H1 (cell line): Measurements from ENCODE around the gene PLXNA4.

Experiments
- CBX8 ChIP-seq: fragments of 300-800, 300-1000 bp; sonication (generic); IDR thresholded peaks from 2 replicates; pipeline ENCODE4 v1.7.1; 2016; ENCODE audit warnings: low read depth, low read length, borderline replicate concordance
- CREB1 ChIP-seq: IDR thresholded peaks from 2 replicates; pipeline ENCODE4 v1.6.1; 2012; ENCODE audit warnings: inconsistent platforms
- EGR1 ChIP-seq: IDR thresholded peaks from 2 replicates; pipeline ENCODE4 v1.6.1; 2011; ENCODE audit warnings: low read depth, low read length, borderline replicate concordance
- EP300 ChIP-seq, 2 experiments: IDR thresholded peaks; 1 replicate in 1 of 2; 2 replicates in 1 of 2; pipeline ENCODE4 v1.6.1; 2011 to 2012; ENCODE audit warnings: low read depth in 2 of 2, low read length in 2 of 2, mild to moderate bottlenecking in 2 of 2, borderline replicate concordance in 1 of 2, inconsistent platforms in 1 of 2, moderate library complexity in 1 of 2
- EZH2 ChIP-seq: fragments of 200-600 bp; sonication (generic); IDR thresholded peaks from 2 replicates; pipeline ENCODE4 v1.7.1; 2012; ENCODE audit warnings: low read depth, mild to moderate bottlenecking, moderate library complexity, low read length, inconsistent platforms; ENCODE audit not compliant: severe bottlenecking
- FOSL1 ChIP-seq: IDR thresholded peaks from 2 replicates; pipeline ENCODE4 v1.6.1; 2011; ENCODE audit warnings: mild to moderate bottlenecking, low read depth, low read length, moderate library complexity; ENCODE audit not compliant: insufficient read depth
- GABPA ChIP-seq: IDR thresholded peaks from 2 replicates; pipeline ENCODE4 v1.6.1; 2011; ENCODE audit warnings: mild to moderate bottlenecking, low read length, moderate library complexity, borderline replicate concordance; ENCODE audit not compliant: insufficient read depth
- POLR2A ChIP-seq, 2 experiments: IDR thresholded peaks; 1 replicate in 1 of 2; 2 replicates in 1 of 2; pipeline ENCODE4 v1.6.1; 2011; ENCODE audit warnings: low read depth in 2 of 2, low read length in 2 of 2, mild to moderate bottlenecking in 2 of 2; ENCODE audit errors: control extremely low read depth in 1 of 2
- POLR2AphosphoS5 ChIP-seq: IDR thresholded peaks from 2 replicates; pipeline ENCODE4 v1.6.1; 2011; ENCODE audit warnings: low read depth, low read length
- RAD21 ChIP-seq, 2 experiments: IDR thresholded peaks in 1 of 2; conservative IDR thresholded peaks in 1 of 2; 2 replicates each; pipeline ENCODE4 v1.6.1; 2011; ENCODE audit warnings: low read depth in 2 of 2, low read length in 2 of 2, improper control_type of control experiment in 1 of 2, inconsistent platforms in 1 of 2, mild to moderate bottlenecking in 1 of 2, moderate library complexity in 1 of 2
- ZNF274 ChIP-seq: IDR thresholded peaks from 2 replicates; pipeline ENCODE4 v1.7.0; 2012; ENCODE audit warnings: low read length, borderline replicate concordance; ENCODE audit errors: extremely low read depth
- TF ChIP-seq, protein P1 (sequence below), 3 experiments: IDR thresholded peaks; 1 replicate in 2 of 3; 2 replicates in 1 of 3; pipeline versions ENCODE4 v1.5.1 to v1.6.1; 2011; ENCODE audit warnings: low read length in 3 of 3, mild to moderate bottlenecking in 3 of 3, inconsistent platforms in 2 of 3, low read depth in 1 of 3, moderate library complexity in 1 of 3; ENCODE audit not compliant: insufficient read depth in 1 of 3; ENCODE audit errors: control extremely low read depth in 1 of 3
- TF ChIP-seq, protein P2 (sequence below): IDR thresholded peaks from 2 replicates; pipeline ENCODE4 v1.6.1; 2012; ENCODE audit warnings: inconsistent platforms
- TF ChIP-seq, protein P3 (sequence below): IDR thresholded peaks from 2 replicates; pipeline ENCODE4 v1.6.1; 2012; ENCODE audit warnings: low read length, inconsistent platforms

DNA sequence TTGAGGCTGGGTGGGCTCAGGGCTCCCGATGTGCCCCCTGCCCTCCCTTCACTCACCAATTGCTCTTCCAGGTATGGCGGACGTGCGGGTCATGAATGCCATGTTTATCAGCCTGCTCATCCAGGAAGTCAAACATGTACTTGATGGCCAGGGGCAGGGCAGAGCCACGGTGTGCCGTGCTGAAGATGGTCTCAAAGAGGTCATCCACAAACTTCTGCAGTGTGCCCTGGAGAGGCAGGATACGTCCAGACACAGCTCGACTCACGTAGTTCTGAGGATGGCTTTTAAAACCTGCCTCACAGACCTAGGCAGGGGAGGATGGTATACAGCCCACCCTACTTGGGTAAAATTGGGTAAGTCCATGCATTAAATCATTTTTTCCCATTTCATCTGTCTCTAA, 431.2 kb downstream of the PLXNA4 start:
- TF ChIP-seq POLR2AphosphoS5 (no peak), FOSL1 (no peak), ZNF274 (no peak), POLR2A (IDR thresholded peaks at IDR 0.05; ENCODE audit: control extremely low read depth in 1 of 2, low read depth in 2 of 2, low read length in 2 of 2) (no peak), EP300 (IDR thresholded peaks at IDR 0.05; ENCODE audit: borderline replicate concordance in 1 of 2, low read depth in 2 of 2, low read length in 2 of 2) (no peak), CREB1 (no peak), CBX8 (no peak), EGR1 (no peak), GABPA (no peak), EZH2 (no peak), RAD21 (IDR thresholded peaks at IDR 0.05 in 1 of 2, conservative IDR thresholded peaks at IDR 0.05 in 1 of 2; ENCODE audit: low read depth in 2 of 2, low read length in 2 of 2) (no peak)
- TF ChIP-seq, protein P1, sequence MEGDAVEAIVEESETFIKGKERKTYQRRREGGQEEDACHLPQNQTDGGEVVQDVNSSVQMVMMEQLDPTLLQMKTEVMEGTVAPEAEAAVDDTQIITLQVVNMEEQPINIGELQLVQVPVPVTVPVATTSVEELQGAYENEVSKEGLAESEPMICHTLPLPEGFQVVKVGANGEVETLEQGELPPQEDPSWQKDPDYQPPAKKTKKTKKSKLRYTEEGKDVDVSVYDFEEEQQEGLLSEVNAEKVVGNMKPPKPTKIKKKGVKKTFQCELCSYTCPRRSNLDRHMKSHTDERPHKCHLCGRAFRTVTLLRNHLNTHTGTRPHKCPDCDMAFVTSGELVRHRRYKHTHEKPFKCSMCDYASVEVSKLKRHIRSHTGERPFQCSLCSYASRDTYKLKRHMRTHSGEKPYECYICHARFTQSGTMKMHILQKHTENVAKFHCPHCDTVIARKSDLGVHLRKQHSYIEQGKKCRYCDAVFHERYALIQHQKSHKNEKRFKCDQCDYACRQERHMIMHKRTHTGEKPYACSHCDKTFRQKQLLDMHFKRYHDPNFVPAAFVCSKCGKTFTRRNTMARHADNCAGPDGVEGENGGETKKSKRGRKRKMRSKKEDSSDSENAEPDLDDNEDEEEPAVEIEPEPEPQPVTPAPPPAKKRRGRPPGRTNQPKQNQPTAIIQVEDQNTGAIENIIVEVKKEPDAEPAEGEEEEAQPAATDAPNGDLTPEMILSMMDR (IDR thresholded peaks at IDR 0.05; ENCODE audit: control extremely low read depth in 1 of 3, insufficient read depth in 1 of 3, low read depth in 1 of 3, low read length in 3 of 3), result no peak
- TF ChIP-seq, protein P2, sequence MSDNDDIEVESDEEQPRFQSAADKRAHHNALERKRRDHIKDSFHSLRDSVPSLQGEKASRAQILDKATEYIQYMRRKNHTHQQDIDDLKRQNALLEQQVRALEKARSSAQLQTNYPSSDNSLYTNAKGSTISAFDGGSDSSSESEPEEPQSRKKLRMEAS, result no peak
- TF ChIP-seq, protein P3, sequence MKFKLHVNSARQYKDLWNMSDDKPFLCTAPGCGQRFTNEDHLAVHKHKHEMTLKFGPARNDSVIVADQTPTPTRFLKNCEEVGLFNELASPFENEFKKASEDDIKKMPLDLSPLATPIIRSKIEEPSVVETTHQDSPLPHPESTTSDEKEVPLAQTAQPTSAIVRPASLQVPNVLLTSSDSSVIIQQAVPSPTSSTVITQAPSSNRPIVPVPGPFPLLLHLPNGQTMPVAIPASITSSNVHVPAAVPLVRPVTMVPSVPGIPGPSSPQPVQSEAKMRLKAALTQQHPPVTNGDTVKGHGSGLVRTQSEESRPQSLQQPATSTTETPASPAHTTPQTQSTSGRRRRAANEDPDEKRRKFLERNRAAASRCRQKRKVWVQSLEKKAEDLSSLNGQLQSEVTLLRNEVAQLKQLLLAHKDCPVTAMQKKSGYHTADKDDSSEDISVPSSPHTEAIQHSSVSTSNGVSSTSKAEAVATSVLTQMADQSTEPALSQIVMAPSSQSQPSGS, result no peak
